OCI-LY7 (cell line): ENCODE results near the gene CCDC73.
"Not testable (repeated sequence)": the region's sequence is repeated elsewhere in the genome, so short reads cannot be mapped to it uniquely, and the experiment has no call there.

Experiments
- EZH2phosphoT487 ChIP-seq: fragments of 200-600 bp; sonication (generic); IDR thresholded peaks from 2 replicates; pipeline ENCODE4 v1.6.1; 2018; ENCODE audit warnings: low read depth, borderline replicate concordance, mild to moderate bottlenecking, mixed run types, antibody characterized with exemption, low read length, moderate library complexity, mixed read lengths
- TF ChIP-seq, protein P1 (sequence below): fragments of 200-600 bp; sonication (generic); conservative IDR thresholded peaks from 2 replicates; pipeline ENCODE4 v1.5.1; 2014; ENCODE audit warnings: mild to moderate bottlenecking, antibody characterized with exemption, low read length, moderate library complexity, mixed read lengths

DNA sequence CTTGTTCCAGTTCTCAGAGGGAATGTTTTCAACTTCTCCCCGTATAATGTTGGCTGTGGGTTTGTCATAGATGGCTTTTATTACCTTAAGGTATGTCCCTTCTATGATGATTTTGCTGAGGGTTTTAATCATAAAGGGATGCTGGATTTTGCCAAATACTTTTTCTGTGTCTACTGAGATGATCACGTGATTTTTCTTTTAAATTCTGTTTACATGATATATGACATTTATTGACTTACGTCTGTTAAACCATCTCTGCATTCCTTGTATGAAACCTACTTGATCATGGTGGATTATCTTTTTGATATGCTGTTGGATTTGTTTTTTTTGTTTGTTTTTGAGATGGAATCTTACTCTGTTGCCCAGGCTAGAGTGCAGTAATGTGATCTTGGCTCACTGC lies 85.5 kb downstream of the CCDC73 start:
- TF ChIP-seq, protein P1, sequence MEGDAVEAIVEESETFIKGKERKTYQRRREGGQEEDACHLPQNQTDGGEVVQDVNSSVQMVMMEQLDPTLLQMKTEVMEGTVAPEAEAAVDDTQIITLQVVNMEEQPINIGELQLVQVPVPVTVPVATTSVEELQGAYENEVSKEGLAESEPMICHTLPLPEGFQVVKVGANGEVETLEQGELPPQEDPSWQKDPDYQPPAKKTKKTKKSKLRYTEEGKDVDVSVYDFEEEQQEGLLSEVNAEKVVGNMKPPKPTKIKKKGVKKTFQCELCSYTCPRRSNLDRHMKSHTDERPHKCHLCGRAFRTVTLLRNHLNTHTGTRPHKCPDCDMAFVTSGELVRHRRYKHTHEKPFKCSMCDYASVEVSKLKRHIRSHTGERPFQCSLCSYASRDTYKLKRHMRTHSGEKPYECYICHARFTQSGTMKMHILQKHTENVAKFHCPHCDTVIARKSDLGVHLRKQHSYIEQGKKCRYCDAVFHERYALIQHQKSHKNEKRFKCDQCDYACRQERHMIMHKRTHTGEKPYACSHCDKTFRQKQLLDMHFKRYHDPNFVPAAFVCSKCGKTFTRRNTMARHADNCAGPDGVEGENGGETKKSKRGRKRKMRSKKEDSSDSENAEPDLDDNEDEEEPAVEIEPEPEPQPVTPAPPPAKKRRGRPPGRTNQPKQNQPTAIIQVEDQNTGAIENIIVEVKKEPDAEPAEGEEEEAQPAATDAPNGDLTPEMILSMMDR, result not testable (repeated sequence)
- not testable (repeated sequence) for TF ChIP-seq EZH2phosphoT487
